PC-9 (cell line): Measurements from ENCODE around the gene AP1B1. TPM values are rescaled to one million over a fixed set of nuclear protein-coding genes. Genes with fewer than 3 reads are reported as not detected.

Source experiments
- BruUV-seq: library from RNA; stranded (reverse); fragments of 400-500 nt; replicated peaks from 2 replicates; lab custom pipeline; 2021; lab: Mats Ljungman, UMichigan
- CTCF ChIA-PET: fragments of 300-600 bp; sonication (Branson Sonifier 250); formaldehyde crosslinking; loops from one replicate; lab custom pipeline; 2022; ENCODE audit warnings: antibody characterized with exemption; lab: Charles Lee
- POLR2A ChIA-PET: fragments of 300-600 bp; sonication (Branson Sonifier 250); formaldehyde crosslinking; loops from one replicate; lab custom pipeline; 2022; ENCODE audit warnings: antibody characterized with exemption; ENCODE audit not compliant: unreplicated experiment; lab: Charles Lee
- DNase-seq, 2 experiments: peaks; one replicate each; pipeline versions ENCODE4 v3.0.0 to v3.0.0-alpha.2; 2015 to 2022; ENCODE audit warnings: mixed read lengths in 1 of 2
- H2AFZ ChIP-seq: fragments of 200-600 bp; sonication (generic); 2 replicates; pipeline ENCODE4 v1.8.1; 2017; ENCODE audit warnings: antibody characterized with exemption
- H3F3A ChIP-seq: fragments of 200-600 bp; sonication (generic); 2 replicates; pipeline ENCODE4 v1.8.1; 2017; ENCODE audit warnings: antibody characterized with exemption, mild to moderate bottlenecking, low read depth; ENCODE audit not compliant: insufficient read depth
- H3K27ac ChIP-seq: fragments of 200-600 bp; sonication (generic); 2 replicates; pipeline ENCODE4 v1.6.1; 2016; ENCODE audit warnings: mixed run types
- H3K27me3 ChIP-seq: fragments of 200-600 bp; sonication (generic); 2 replicates; pipeline ENCODE4 v1.6.1; 2016; ENCODE audit warnings: low read depth, mixed run types; ENCODE audit not compliant: insufficient read depth
- H3K36me3 ChIP-seq: fragments of 200-600 bp; sonication (generic); 2 replicates; pipeline ENCODE4 v1.6.1; 2016; ENCODE audit warnings: low read depth, mixed run types
- H3K4me1 ChIP-seq: fragments of 200-600 bp; sonication (generic); replicated peaks from 2 replicates; pipeline ENCODE4 v1.6.1; 2016; ENCODE audit warnings: mixed run types; ENCODE audit not compliant: insufficient read depth
- H3K4me2 ChIP-seq: fragments of 200-600 bp; sonication (generic); 2 replicates; pipeline ENCODE4 v1.6.1; 2017; ENCODE audit warnings: mixed run types
- H3K4me3 ChIP-seq: fragments of 200-600 bp; sonication (generic); 2 replicates; pipeline ENCODE4 v1.6.1; 2016; ENCODE audit warnings: mixed run types
- H3K79me2 ChIP-seq: fragments of 200-600 bp; sonication (generic); 2 replicates; pipeline ENCODE4 v1.6.1; 2017; ENCODE audit warnings: low read depth, mixed run types
- H3K9me2 ChIP-seq: fragments of 200-600 bp; sonication (generic); 2 replicates; pipeline ENCODE4 v1.8.1; 2017; ENCODE audit warnings: mild to moderate bottlenecking; ENCODE audit not compliant: insufficient read depth
- H3K9me3 ChIP-seq: fragments of 200-600 bp; sonication (generic); 2 replicates; pipeline ENCODE4 v1.8.1; 2016; ENCODE audit warnings: low read depth; ENCODE audit not compliant: insufficient read depth
- H4K20me1 ChIP-seq: fragments of 200-600 bp; sonication (generic); 2 replicates; pipeline ENCODE4 v1.8.1; 2017; ENCODE audit not compliant: insufficient read depth
- EZH2 ChIP-seq: fragments of 200-600 bp; sonication (generic); IDR thresholded peaks from 2 replicates; pipeline ENCODE4 v1.8.0; 2017; ENCODE audit warnings: antibody characterized with exemption, low read depth
- intact Hi-C: fragments of 100-400 bp; cut with micrococcal nuclease; formaldehyde crosslinking; loops from one replicate; pipeline ENCODE4 v1.10.0; 2022; ENCODE audit not compliant: unreplicated experiment
- total RNA-seq: library from RNA; stranded (reverse); gene quantifications from 2 replicates; pipeline ENCODE4 v1.2.3, GENCODE V29; 2021
- TF ChIP-seq, protein P1 (sequence below): fragments of 200-600 bp; sonication (generic); conservative IDR thresholded peaks from 2 replicates; pipeline ENCODE4 v1.6.1; 2017; ENCODE audit warnings: mixed run types, antibody characterized with exemption, mild to moderate bottlenecking, moderate library complexity

Gene AP1B1
- total RNA-seq, 1 experiment from 2014 or later, result 50.8 TPM

DNA sequence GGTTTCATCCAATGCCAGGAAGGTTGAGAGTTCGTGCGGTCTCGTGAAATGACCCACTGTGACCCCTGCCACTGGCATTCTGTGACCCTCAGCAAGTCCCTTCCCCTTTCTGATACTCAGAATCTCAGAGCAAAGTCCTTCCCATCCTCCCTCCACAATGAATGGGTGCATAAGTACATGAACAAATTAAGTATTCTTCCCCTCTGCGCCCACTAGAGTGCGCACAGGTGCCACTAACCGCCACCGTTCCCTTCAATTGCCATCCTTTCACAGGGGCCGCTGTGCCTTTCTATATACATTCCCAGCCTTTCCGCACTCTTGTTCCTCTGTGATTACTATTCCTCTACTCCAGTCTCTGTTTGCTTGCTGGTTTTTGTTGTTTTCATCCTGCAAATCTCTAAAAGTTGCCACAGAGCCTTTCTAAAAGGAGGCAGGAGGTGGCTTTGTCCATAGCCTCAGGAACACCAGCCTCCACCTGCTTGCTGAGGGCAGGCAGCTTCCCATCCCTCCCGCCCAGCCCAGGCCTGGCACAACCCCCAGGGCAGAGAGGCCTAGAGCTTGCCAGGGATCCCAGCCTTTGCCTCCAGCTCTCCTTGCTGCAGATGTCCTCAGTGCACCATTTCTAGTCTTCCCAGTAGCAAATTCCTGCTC, 6.7 kb upstream of the AP1B1 start:
- no peaks in the 10 kb centered on the region for H4K20me1 ChIP-seq
- no peaks in the 10 kb centered on the region for H3F3A ChIP-seq
- DNase-seq, result peak in 1 of 2 experiments; percentile 45
- no peaks in the 10 kb centered on the region for H3K79me2 ChIP-seq
- TF ChIP-seq EZH2, result no peak
- TF ChIP-seq, protein P1, sequence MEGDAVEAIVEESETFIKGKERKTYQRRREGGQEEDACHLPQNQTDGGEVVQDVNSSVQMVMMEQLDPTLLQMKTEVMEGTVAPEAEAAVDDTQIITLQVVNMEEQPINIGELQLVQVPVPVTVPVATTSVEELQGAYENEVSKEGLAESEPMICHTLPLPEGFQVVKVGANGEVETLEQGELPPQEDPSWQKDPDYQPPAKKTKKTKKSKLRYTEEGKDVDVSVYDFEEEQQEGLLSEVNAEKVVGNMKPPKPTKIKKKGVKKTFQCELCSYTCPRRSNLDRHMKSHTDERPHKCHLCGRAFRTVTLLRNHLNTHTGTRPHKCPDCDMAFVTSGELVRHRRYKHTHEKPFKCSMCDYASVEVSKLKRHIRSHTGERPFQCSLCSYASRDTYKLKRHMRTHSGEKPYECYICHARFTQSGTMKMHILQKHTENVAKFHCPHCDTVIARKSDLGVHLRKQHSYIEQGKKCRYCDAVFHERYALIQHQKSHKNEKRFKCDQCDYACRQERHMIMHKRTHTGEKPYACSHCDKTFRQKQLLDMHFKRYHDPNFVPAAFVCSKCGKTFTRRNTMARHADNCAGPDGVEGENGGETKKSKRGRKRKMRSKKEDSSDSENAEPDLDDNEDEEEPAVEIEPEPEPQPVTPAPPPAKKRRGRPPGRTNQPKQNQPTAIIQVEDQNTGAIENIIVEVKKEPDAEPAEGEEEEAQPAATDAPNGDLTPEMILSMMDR, result peak; percentile 89
- H3K9me3 ChIP-seq, result no peaks in the 10 kb centered on the region
- POLR2A ChIA-PET, result no interaction called here
- intact Hi-C loops, result loop anchor here (1.0 to 5.0 kb wide), 3 partner anchors 129 to 610 kb away; no protein-coding TSS in a partner anchor
- no peaks in the 10 kb centered on the region for H3K27me3 ChIP-seq
- no peaks in the 10 kb centered on the region for H3K36me3 ChIP-seq
- no peak overlapping the region for H3K4me2 ChIP-seq
- H3K4me3 ChIP-seq, result no peak overlapping the region
- 0 out of 2 replicates have a peak, but pooled peaks cover 4% of the 10 kb centered on the region for H3K4me1 ChIP-seq
- no peak overlapping the region for H2AFZ ChIP-seq
- H3K27ac ChIP-seq, result no peak overlapping the region
- CTCF ChIA-PET, result interaction anchor here (0.5 to 0.6 kb wide), 4 partner anchors 23 to 307 kb away, joined by 4 to 9 read pairs (median 6); no protein-coding TSS in a partner anchor
- no peaks in the 10 kb centered on the region for H3K9me2 ChIP-seq
- BruUV-seq, result no TSS peak

DNA sequence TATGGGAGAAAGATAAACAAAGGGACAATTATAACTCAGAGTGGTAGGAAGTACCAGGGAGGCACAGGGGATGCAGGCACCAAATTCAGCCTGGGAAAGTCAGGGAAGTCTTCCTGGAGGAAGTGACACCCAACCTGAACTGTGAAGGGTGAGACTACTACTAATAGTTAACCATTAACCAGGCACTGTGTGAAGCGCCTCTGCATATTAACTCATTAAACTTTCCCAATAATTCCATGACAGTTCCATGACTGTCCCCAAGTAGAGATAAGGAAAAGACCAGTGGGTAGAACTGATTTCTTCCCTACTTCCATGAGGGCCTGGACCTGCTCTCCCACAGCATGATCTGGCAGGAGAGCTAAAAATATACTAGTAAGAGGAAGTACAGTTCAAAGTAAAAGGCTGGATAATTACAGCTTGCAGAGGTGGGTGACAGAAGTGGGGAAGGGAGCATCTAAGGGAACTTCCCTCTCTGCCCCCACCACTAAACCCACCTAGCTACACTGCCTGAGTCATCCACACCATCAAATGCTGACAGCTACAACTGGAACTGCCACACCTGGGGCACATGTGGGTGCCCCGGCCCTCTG, 4.7 kb upstream of the AP1B1 start:
- Histone ChIP-seq H3K9me2 (no peaks in the 10 kb centered on the region), H3K36me3 (no peaks in the 10 kb centered on the region), H3K27ac (peak overlapping the region; percentile 6; the same call in 1 of the 2 replicates), H3K79me2 (peaks cover 3% of the 10 kb centered on the region), H3K4me3 (no peak overlapping the region), H4K20me1 (no peaks in the 10 kb centered on the region), H3K4me2 (no peak overlapping the region), H3F3A (no peaks in the 10 kb centered on the region), H3K9me3 (no peaks in the 10 kb centered on the region), H2AFZ (no peak overlapping the region), H3K4me1 (peaks cover 4% of the 10 kb centered on the region; the same call in 1 of the 2 replicates), H3K27me3 (no peaks in the 10 kb centered on the region)
- no peak for DNase-seq
- ChIA-PET CTCF (no interaction called here), POLR2A (no interaction called here)
- TF ChIP-seq EZH2, result no peak
- TF ChIP-seq, protein P1, result no peak
- BruUV-seq, result no TSS peak
- intact Hi-C loops, result no loop called here

DNA sequence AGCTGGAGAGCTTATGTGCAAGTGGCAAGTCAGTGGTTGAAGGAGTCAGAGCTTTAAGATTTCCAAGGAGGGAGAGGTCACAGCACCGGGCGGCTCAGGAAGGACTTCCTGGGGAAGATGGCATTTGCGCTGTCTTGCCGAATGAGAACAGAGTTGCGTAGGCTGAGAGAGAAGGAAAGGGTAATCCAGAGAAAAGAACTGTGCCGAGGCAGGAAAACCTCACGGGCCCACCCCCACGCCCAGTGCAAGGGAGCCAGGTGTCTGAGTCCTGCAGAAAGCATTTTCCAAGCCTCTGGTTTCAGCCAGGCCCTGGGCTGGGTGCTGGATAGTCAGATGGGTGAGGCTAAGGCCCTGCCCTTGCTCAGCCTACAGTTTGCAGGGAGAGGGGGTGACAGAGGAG, 3.2 kb upstream of the AP1B1 start:
- peaks cover 12% of the 10 kb centered on the region; the same call in 1 of the 2 replicates for H3K4me1 ChIP-seq
- H3K27ac ChIP-seq, result no peak overlapping the region
- ChIA-PET CTCF (interaction anchor here (0.5 kb wide), 1 partner anchor 14 kb away, joined by 5 read pairs; no protein-coding TSS in a partner anchor), POLR2A (no interaction called here)
- H3K79me2 ChIP-seq, result peaks cover 19% of the 10 kb centered on the region
- H3K9me2 ChIP-seq, result no peaks in the 10 kb centered on the region
- no peaks in the 10 kb centered on the region for H3K36me3 ChIP-seq
- BruUV-seq, result no TSS peak
- H2AFZ ChIP-seq, result no peak overlapping the region
- TF ChIP-seq, protein P1, result no peak
- TF ChIP-seq EZH2, result no peak
- no peaks in the 10 kb centered on the region; the same call in 1 of the 2 replicates for H3F3A ChIP-seq
- intact Hi-C loops, result no loop called here
- no peaks in the 10 kb centered on the region for H3K9me3 ChIP-seq
- no peak overlapping the region for H3K4me3 ChIP-seq
- no peak overlapping the region for H3K4me2 ChIP-seq
- no peaks in the 10 kb centered on the region for H3K27me3 ChIP-seq
- no peaks in the 10 kb centered on the region for H4K20me1 ChIP-seq
- no peak for DNase-seq
